ENCODE measurements around the gene ZFHX2. TPM values are rescaled to one million over a fixed set of nuclear protein-coding genes. Genes with fewer than 3 reads are reported as not detected.

Gene ZFHX2
- total and polyA plus RNA-seq, 2 of the 13 experiments (the other 11 are each of a cell fraction or from before 2014, with no cell fraction given): 0.17 to 0.44 TPM

GRCh38 chr14:23568021-23568599 is 16.5 kb upstream of the ZFHX2 start:
- 29% methylated on average over 2 of the region's 2 CpGs for WGBS (ENCODE audit: low lambda C conversion rate)
- BruUV-seq (replicated peaks): TSS peak; percentile 70
- Histone ChIP-seq H3K27ac (ENCODE audit: extremely low read length, insufficient read depth, low read length) (peak overlapping the region; percentile 41), H3K9me3 (ENCODE audit: low read length) (no peaks in the 10 kb centered on the region), H2AFZ (ENCODE audit: low read length) (no peak overlapping the region), H3K4me1 (ENCODE audit: insufficient read depth, low read length) (peaks cover 56% of the 10 kb centered on the region), H4K20me1 (ENCODE audit: insufficient read depth, low read length) (peaks cover 2% of the 10 kb centered on the region; the same call in 1 of the 2 replicates), H3K79me2 (ENCODE audit: insufficient read depth, low read length) (peaks cover 7% of the 10 kb centered on the region), H3K4me3 (replicated peaks in 1 of 3; ENCODE audit: insufficient read depth in 1 of 3, low read depth in 2 of 3, low read length in 3 of 3) (peak overlapping the region; percentile 68 to 88 (median 70)), H3K9ac (ENCODE audit: insufficient read depth, low read depth, low read length) (peak overlapping the region; percentile 69), H3K36me3 (replicated peaks in 1 of 2; ENCODE audit: control insufficient read depth in 1 of 2, insufficient read depth in 2 of 2, low read length in 2 of 2) (peaks cover 20 to 33% of the 10 kb centered on the region in 2 experiments), H3K4me2 (ENCODE audit: low read depth, low read length) (peak overlapping the region; percentile 85), H3K27me3 (ENCODE audit: control insufficient read depth in 1 of 2, insufficient read depth in 2 of 2, low read length in 2 of 2) (peaks cover 2 to 8% of the 10 kb centered on the region in 2 experiments; a peak in 2 of 5 replicates)
- DNase-seq (ENCODE audit: low spot score) (no peak), ATAC-seq (no peak), FAIRE-seq (no peak)
- ChIA-PET CTCF (ENCODE audit: low intra/inter-chr PET ratio, low total read pairs) (interaction anchor here (0.7 to 1.9 kb wide), 5 partner anchors 10 to 343 kb away, joined by 3 to 5 read pairs (median 3); partner anchors contain the start of gene JPH4), POLR2A (interaction anchor here (0.9 to 6.5 kb wide), 22 partner anchors 10 to 546 kb away, joined by 3 to 113 read pairs (median 5); partner anchors contain the start of genes DCAF11, DHRS2, NRL and PABPN1)
- in situ Hi-C loops (cut with HindIII; ENCODE audit: extremely low pct_ligation_motif_present, low pct_unique_long_range_greater_than_20kb) (no loop called here), intact Hi-C loops (cut with micrococcal nuclease; ENCODE audit: unreplicated experiment) (loop anchor here (1.0 to 5.0 kb wide), 2 partner anchors 13 to 344 kb away; no protein-coding TSS in a partner anchor)
- no peak for TF ChIP-seq ZNF235 (CRISPR knock-in tag; IDR thresholded peaks at IDR 0.05; ENCODE audit: borderline replicate concordance)
- TF ChIP-seq EP300 (IDR thresholded peaks at IDR 0.05; ENCODE audit: low read depth in 2 of 2, low read length in 2 of 2): no peak
- no peak for TF ChIP-seq EP300 (CRISPR knock-in tag; IDR thresholded peaks at IDR 0.05; ENCODE audit: borderline replicate concordance)
- no peak for TF ChIP-seq MXD3 (CRISPR knock-in tag; IDR thresholded peaks at IDR 0.05)
- TF ChIP-seq ASH2L (IDR thresholded peaks at IDR 0.05; ENCODE audit: insufficient read length, low read depth, low read length): no peak
- TF ChIP-seq ZNF24 (IDR thresholded peaks at IDR 0.05): no peak
- no peak for TF ChIP-seq CREM (IDR thresholded peaks at IDR 0.05)
- TF ChIP-seq CREM (CRISPR knock-in tag; IDR thresholded peaks at IDR 0.05): no peak
- TF ChIP-seq HMGXB3 (CRISPR knock-in tag; IDR thresholded peaks at IDR 0.05; ENCODE audit: borderline replicate concordance): no peak
- peak; percentile 72; the same call in 1 of the 2 replicates for TF ChIP-seq EEA1 (CRISPR knock-in tag; IDR thresholded peaks at IDR 0.05; ENCODE audit: borderline replicate concordance)
- no peak for TF ChIP-seq RAD51 (IDR thresholded peaks at IDR 0.05; ENCODE audit: borderline replicate concordance)
- TF ChIP-seq ZNF256 (CRISPR knock-in tag; conservative IDR thresholded peaks at IDR 0.05): no peak
- no peak for TF ChIP-seq GATAD2A (CRISPR knock-in tag; IDR thresholded peaks at IDR 0.05)
- TF ChIP-seq WIZ (CRISPR knock-in tag; IDR thresholded peaks at IDR 0.05): peak; percentile 52; the same call in 1 of the 2 replicates
- peak; percentile 43; the same call in 1 of the 2 replicates for TF ChIP-seq SP2 (CRISPR knock-in tag; IDR thresholded peaks at IDR 0.05)
- no peak for TF ChIP-seq ZNF263 (CRISPR knock-in tag; IDR thresholded peaks at IDR 0.05)
- no peak for TF ChIP-seq ZMYM3 (CRISPR knock-in tag; IDR thresholded peaks at IDR 0.05)
- no peak for TF ChIP-seq ZNF234 (CRISPR knock-in tag; conservative IDR thresholded peaks at IDR 0.05)
- no peak for TF ChIP-seq BHLHE40 (IDR thresholded peaks at IDR 0.05; ENCODE audit: low read length)

Measured in HepG2 (cell line).